Frontal cortex (tissue), 4 donors: ENCODE results near the gene STAP2. TPM values are rescaled to one million over a fixed set of nuclear protein-coding genes. Genes with fewer than 3 reads are reported as not detected.

ENCODE experiments used
- DNase-seq, 2 donors: peaks; one replicate each; pipeline ENCODE4 v3.0.0; 2012; ENCODE audit warnings: low spot score in 2 of 2
- FAIRE-seq: peaks from 2 replicates; lab custom pipeline; 2012; peaks lifted over from hg19 to GRCh38; lab: Jason Lieb, UNC
- total RNA-seq: library from RNA; depleted of rRNA; stranded (reverse); fragments of >200 nt; gene quantifications from one replicate; pipeline ENCODE4 v1.2.3, GENCODE V29; 2014
- donor health status: control.
- donor health status: control.
- donor health status: control.

The STAP2 gene
- total RNA-seq, 1 donor from 2014 or later: 0.82 TPM

GRCh38 chr19:4371247-4372164, 32.9 kb upstream of the STAP2 start:
- FAIRE-seq: no peak
- DNase-seq: no peak

- no peak for DNase-seq
- no peak for FAIRE-seq
Observed at GRCh38 chr19:4370418-4371041, 31.9 kb upstream of the STAP2 start.

GRCh38 chr19:4369888-4370260, 31.2 kb upstream of the STAP2 start:
- peak in 1 of 2 donors; percentile 68 for DNase-seq
- FAIRE-seq: no peak

- no peak for FAIRE-seq
Observed at GRCh38 chr19:4369109-4369887, 30.7 kb upstream of the STAP2 start.

GRCh38 chr19:4368128-4368820, 29.6 kb upstream of the STAP2 start:
- DNase-seq: no peak
- FAIRE-seq: no peak

More at GRCh38 chr19:4369109-4369887, 30.7 kb upstream of the STAP2 start:
- DNase-seq: no peak

- DNase-seq: no peak
Observed at GRCh38 chr19:4367781-4368127, 29.1 kb upstream of the STAP2 start.

GRCh38 chr19:4367336-4367723, 28.7 kb upstream of the STAP2 start:
- FAIRE-seq: no peak
- DNase-seq: no peak

More at GRCh38 chr19:4367781-4368127, 29.1 kb upstream of the STAP2 start:
- FAIRE-seq: no peak

- FAIRE-seq: no peak
Observed at GRCh38 chr19:4366666-4367335, 28.2 kb upstream of the STAP2 start.

GRCh38 chr19:4365791-4366665, 27.4 kb upstream of the STAP2 start:
- DNase-seq: no peak
- FAIRE-seq: no peak

More at GRCh38 chr19:4366666-4367335, 28.2 kb upstream of the STAP2 start:
- no peak for DNase-seq

- DNase-seq: no peak
- no peak for FAIRE-seq
Observed at GRCh38 chr19:4365341-4365740, 26.7 kb upstream of the STAP2 start.

- DNase-seq (no peak), FAIRE-seq (no peak)
Observed at GRCh38 chr19:4363571-4364304, 25.1 kb upstream of the STAP2 start.

GRCh38 chr19:4362831-4363545, 24.4 kb upstream of the STAP2 start:
- no peak for FAIRE-seq
- no peak for DNase-seq

GRCh38 chr19:4362101-4362828, 23.6 kb upstream of the STAP2 start:
- no peak for DNase-seq
- FAIRE-seq: no peak

GRCh38 chr19:4361152-4362046, 22.8 kb upstream of the STAP2 start:
- no peak for FAIRE-seq
- DNase-seq: no peak

- FAIRE-seq: no peak
- DNase-seq: no peak
Observed at GRCh38 chr19:4360641-4361151, 22.1 kb upstream of the STAP2 start.
